Stimulated activated CD8-positive, alpha-beta memory T cell treated with anti-CD3 and anti-CD28 coated beads, Interleukin-12 subunit alpha, Interleukin-12 subunit beta, amount 100 ng/mL, for 24 hours (primary cell): ENCODE results near the gene ITPKB.

Experiments used
- DNase-seq: peaks from one replicate; pipeline ENCODE4 v3.0.0-alpha.2; 2020; ENCODE audit errors: extremely low read depth

Gene ITPKB

DNA sequence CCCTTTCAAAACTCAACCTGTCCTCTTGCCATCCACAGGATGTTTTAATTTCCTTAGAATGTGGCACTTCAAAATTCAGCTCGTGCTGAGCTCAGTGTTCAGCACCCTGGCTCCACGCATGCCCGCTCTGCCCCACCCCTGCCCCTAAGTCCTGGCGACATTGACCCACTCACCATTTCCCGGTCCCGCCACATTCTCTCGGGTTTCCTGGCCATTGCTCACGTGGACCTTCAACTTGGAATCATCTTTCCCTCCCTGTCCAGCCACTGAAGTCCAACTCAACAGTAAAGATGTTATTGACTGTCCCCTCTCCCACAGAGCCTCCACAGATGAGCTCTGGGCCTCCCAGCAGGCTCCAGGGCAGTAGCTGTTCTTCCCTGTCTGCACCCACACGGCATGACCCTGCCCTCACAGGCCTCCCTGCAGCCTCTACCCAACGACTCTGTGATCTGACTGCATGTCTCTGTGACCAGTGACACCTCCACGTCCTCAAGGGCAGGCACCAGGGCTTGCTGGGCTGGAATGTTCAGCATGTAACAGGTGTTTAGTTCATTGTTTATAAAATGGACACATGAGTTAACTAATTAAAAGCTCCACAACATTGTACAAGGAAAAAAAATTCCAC is 53.8 kb downstream of the ITPKB start:
- no peak for DNase-seq

DNA sequence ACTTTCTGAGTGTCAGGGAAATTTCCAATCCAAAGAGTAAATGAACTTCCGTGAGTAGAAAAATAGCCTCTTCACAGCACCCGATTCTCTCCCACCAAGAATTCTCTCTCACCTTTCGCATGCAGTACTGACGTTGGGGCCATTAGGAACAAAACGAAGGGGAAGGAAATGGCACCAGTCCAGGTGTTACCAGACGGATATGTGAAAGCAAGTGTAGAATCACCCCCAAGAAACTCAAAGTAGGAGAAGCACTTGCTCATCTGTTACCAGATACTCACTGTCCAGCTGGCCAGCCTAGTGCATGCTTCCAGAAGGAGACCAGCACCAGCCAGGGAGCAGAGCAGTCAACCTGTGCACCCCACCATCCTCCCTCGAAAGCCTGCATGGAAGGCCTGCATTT is 55.1 kb downstream of the ITPKB start:
- DNase-seq, result no peak

DNA sequence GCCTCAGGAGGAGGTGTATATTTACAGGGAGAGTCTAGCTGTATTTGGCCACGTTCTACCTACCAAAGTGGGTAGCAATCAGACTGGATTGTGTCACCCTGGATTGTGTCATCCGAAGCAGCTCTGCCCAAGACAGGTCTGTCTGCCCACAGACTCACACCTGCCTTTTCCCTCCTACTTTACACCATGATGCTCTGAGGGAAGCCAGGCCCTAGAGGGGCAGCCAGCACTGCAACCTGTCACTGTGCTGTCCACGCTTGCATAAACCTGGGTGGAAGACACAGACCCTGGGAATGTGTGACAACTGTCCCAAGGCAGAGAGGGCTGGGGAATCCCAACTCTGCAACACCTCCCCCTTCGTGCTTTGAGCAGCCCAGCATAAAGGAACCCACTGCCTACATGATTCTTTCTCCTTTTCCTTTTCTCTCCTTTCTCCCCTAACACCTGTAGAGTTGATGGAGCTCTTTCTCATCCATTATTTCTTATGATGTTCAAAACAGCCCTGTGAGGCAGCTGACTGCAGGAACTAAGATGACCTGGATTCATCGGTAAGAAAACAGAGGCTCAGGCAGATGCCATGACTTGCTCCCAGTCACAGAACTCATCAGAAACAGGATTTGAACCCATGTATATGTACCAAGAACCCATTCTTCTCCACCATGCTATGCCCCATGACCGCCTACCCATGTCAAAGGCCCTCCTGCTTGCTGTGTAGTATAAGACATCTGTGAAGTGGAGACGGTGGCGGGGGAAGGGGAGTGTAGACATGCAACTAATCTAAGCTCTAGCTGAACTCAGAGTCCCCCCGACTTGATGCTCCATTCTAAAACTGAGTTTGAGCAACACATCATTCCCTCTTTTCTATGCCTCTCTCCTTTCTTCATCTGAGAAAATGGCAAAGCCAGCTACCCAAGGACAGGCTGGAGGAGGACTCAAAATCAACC is 55.9 kb downstream of the ITPKB start:
- DNase-seq, result no peak

DNA sequence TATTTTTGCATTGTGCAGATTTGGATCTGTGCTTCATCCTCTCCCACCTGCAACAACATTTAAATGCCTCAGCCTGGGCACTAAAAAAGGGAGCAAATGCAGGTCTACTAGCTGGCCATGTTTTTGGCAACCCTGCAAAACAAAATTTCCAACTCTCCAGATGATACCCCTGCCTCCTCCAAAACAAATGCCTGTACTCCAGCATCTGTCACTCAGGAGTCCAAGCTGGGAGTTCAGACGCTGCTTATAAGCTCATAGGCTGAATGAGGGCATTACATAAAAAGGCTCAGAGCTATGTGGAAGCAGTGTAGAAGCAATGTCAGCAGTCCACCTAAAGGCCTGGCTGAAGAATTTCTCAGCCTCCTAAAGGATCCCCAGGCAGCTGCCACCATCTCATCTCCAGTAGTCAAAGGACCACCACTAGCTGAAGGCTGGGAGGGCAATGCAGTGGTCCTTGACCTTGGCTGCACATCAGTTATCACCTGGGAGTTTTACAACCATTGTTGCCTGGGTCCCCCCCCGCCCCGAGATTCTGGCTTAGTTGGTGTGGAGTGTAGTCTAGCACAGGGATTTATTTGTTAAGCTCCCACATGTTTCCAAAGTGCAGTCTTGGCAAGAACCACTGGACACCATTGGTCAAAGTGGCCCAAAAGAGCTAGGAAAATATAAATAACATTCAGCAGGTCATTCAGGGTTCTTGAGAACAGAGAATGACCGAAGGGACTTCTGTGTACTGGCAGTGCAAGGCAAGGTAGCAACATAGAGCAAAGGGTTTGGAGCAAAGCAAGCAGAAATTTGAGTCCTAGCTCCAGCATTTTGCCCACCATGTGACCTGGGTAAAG is 57.2 kb downstream of the ITPKB start:
- DNase-seq, result no peak

DNA sequence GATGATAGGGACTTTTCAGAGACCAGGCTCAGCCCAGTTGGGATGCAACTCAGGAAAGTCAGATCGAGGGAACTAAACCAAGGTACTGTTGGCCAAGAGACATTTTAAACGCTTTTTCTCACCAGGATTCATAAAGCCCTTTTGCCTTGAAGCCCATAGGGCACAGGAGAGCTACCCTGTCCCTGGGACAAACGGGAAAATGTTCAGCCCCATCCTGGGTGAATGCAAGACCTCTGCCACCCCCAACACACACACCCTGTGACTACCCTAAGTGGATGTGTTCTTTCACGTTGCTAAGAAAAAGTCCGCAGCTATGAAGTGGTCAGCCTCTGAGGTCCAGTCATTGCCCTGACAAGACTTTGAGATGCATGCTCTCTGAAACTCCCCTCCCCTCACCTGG is 58.4 kb downstream of the ITPKB start:
- DNase-seq, result no peak

DNA sequence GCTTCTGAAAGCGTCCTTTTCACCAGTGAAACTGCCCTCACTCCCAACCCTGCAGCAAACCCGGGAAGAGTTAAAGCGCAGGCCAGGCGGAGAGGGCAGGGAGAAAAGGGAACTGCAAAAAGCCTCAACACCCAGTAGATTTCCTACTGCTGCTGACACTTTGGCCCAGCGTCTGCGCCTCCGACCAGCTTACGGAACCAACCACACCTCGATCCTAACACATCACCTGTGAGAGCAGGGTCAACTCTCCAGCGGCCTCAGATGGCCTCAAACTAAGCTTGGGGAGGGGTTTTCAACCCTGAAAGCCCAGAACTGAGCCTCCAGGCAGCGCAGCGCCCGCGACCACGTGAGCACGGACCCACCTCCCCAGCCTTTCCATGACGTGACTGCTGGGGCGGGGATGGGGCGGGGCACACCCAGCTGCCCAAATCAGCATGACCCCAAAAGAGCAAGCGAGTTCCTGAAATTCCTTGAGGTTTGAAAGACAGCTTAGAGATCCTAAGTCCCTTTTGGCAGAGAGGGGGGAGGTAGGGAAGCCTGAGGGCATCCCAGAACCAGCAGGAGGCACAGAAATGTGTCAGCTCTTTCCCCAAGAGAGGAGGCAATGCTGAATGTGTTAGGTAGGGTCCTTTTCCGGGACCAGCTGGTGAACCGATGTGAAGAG is 59.1 kb downstream of the ITPKB start:
- no peak for DNase-seq

DNA sequence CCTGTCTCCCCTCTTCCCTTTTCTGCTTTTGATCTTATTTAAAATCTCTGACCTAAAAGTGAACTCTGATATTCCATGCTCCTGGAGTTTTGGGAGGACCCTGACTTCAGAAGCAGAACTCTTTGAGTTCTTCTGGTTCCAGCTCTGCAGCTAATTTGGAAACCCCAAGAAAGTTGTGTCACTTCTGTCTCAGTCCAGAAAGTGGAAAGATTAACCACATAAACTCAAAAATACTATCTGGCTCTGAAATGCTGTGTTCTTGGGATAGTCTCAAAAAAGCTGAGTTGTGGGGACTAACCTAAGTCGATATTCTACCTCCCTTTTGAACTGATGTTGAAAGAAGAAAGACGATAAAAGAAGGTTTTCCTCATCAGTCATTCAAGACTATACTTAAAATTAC is 59.8 kb downstream of the ITPKB start:
- no peak for DNase-seq

DNA sequence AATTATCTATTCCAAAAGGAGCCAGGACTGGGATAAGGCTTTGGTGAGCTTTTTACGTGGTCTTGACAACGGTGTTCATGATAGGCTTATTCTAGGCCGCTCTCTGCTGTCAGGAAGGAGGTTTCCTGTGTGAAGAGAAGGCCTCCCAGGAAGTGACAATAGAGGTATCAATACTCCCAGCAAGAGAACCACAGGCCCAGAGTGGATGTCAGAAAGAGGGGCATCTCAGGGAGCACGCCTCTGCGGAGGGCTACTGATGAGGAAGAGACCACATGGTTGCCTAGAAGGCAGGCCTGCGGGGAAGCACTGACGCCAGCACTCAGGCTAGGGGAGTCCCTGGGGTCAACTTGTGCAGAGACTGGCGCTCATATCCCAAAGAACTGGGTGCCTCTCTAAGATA is 60.4 kb downstream of the ITPKB start:
- DNase-seq, result no peak

DNA sequence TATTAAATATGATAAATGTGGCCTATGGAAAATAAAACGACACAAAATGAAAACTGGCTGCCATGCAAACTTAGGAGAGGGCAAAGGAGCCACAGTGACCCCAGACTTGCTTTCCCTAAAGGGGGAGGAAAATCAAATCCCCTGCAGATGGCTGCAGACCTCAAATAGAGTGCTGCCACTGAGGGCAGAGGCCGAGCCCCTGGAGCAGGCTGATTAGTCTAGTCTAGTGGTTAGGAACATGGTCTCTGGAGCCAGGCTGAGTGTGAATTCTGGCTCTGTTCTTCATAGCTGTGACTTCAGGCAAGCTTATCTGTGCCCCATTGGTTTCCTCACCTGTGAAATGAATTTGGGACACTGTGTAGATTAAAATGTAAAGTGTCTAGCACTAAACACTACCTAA is 60.8 kb downstream of the ITPKB start:
- DNase-seq, result no peak

DNA sequence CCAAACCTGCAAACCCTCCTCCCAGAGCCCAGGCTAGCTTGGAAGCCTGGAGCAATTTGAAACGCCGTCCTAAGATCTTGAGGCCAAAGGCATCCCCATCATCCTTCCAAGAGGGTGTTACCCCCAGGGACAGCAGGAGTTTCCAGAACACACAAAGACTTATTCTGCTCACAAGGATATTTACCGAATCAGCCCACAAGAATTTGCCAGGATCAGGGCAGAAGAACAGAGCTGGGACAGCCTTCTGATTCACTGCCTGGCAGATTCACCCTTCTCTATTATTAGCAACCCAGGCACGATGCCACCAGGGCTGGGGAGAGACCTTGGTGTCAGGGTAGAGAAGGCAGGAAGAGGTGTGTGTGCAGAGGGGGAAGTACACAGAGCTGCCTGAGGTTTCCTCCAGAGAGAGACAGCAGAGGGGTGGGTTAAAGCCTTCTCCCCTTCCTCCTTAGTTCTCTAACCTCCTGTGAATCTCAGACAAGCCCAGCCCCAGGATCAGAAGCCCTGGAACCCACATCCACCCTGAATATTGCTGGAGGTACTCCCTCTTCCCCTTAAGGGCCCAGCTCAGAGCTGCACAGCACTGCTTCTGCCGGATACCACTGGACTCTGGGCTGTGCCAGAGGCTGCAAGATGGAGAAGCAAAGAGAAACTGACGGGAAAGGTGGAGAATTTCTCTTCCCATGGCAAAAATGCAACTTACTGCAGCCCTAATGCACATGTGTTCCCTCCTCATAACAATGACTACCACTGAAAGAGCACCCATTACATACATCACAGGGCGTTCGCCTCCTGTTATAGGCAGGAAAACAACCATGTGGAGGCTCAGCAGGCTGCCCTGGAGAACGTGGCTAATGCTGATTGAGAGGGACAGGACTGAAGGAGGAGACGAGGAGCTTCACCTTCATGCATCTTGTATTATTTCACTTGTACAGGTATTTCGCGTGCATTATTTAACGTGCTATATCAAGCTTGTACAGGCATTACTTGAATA is 61.8 kb downstream of the ITPKB start:
- DNase-seq, result no peak

DNA sequence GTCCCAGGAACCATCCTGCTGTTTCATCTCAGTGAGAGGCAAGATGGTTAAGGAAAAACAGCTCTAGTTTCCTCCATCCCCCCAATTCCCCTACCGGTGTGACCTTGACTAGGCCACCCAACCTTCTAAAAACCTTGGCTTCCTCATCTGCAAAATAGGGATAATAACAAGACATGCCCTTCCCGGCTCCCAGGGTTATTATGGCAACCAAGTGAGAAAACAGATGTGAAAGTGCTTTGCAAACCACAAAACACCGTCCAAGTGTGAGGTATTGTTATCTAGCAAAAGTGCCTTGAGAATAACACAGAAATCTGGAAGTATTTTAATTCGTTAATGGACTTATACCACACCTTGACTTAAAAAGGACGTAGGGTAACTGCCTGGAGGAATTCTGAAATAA is 62.7 kb downstream of the ITPKB start:
- DNase-seq, result no peak

DNA sequence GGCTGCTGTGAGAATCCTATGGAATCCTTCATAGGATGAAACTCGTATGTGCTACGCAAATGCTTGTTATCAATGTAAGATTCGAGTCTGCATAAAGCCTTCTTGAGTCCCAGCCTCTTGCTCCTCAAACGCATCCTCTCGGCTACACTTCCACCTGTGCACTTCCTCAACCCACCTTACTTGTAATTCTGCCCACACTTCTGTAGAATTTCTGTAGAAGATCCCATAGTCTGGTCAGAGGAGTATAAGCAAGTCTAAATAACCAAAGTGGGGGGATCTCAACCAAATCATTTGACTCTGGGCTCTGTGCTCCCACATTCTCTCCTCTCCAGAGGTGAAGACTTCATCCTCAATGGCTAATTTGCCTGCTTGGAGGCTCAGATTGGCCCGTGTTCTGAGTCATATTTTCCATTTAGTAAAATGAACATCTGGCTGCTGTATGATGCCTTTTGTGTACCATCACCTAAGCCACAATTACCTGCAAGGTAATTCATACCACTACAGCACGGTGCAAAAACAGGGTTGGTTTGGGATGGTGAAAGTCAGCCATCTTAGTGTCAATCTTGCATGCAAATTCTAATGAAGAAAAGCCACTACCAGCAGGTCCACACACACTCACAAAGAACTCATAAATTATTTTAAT is 63.2 kb downstream of the ITPKB start:
- DNase-seq, result no peak

DNA sequence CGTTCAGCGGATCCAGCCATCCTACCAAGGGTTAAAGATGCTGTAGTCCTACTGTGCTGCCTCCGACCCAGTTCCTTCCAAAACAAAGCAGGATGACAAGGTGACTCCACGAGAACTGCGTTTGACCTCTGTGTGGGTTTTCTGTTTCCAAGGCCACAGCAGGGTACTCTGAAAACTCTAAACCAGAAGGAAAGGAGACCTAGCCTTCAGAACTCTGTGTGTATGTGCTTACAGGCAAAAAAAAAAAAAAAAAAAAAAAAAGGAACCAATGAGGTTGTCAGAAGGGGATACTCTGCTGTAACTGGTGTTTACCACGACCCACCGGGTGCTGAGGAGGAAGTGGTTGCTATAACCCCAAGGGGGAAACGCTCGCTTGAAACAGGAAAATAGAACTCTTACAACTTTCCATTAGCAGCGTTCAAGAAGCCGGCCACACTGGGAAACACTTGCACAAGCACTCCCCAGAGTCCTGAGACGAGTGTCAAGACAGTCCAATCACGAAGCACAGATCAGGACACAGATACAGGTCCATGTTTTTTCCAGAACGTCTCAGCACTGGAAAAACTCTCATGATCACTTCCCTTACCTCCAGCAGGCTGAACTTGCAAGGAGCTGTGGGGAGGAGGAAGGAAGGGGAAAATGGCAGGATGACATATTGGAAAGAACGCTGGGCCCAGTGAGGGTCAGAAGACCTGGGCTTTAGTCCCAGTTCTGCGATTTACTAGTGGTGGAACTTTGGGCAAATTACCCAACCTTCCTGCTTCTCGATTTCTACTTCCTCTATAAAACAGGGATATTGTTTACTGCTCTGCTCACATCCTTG is 64.0 kb downstream of the ITPKB start:
- DNase-seq, result no peak

DNA sequence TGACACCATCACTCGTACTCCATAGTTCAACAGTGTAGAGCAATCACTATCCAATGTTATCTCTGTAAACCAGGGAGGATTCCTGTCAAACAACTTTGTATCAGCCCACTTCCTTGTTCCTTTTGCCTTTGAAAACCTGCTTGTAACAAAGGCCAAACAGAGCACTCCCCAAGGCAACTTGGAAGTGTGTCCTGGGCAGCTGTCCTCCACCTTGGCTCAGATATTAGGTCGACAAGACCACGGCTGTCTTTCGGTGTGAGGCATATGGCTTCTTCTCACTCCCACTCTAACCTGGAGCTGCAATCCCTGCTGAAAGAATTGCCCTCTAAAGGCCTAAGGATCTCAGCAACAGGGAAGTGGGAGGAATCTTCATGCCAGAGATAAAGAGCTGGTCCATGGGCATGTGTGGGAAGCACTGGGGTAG is 66.7 kb downstream of the ITPKB start:
- DNase-seq, result no peak

DNA sequence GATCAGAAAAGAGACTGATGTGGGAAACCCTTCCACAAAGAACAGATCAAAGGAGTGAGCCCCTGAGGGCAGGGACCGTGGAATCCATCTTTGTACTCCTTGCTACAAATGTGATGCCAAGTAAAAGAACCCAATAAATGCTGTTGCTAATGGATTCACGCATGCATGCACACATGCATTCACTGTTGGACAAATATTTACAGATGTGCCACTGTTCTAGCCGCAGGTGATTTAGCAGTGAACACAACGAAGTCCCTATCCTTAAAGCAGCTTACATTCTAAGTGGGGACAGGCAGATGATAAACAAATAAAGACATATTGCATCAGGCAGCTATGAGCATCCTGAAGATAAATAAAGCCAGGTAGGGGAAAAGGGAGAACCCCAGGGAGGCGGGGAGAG is 67.8 kb downstream of the ITPKB start:
- no peak for DNase-seq

DNA sequence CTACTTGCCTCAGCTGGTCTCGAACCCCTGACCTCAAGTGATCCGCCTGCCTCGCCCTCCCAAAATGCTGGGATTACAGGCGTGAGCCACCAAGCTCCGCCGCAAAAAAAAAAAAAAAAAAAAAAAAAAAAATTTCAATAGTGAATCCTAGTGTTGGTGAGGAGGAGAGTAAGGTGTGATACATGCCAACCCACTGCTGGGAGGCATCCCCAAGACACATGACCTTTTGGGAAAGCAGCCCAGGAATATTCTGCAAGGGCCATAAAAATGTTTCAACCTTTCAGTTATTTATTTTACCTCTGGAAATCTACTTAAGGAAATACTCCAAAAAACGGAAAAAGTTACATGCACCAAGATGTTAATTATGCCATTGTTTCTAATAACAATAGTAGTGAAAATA is 69.0 kb downstream of the ITPKB start:
- no peak for DNase-seq

DNA sequence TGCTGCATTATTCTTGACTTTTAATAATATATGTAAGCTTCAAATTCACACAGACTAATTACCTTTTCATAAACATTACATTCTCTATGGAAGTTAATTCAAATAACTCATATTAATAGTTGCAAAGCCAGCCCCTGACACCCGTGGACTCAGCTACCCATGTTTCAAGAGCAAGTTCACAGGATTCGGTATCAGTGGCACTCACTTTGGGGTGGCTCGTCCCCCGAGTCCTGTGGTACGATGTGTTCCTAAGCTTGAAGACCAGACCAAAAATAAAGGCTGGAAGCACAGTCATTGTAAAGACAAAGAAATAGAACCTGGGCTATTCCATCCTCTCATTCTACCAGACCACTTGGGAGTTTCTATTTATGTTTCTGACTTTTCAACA is 70.9 kb downstream of the ITPKB start:
- no peak for DNase-seq

DNA sequence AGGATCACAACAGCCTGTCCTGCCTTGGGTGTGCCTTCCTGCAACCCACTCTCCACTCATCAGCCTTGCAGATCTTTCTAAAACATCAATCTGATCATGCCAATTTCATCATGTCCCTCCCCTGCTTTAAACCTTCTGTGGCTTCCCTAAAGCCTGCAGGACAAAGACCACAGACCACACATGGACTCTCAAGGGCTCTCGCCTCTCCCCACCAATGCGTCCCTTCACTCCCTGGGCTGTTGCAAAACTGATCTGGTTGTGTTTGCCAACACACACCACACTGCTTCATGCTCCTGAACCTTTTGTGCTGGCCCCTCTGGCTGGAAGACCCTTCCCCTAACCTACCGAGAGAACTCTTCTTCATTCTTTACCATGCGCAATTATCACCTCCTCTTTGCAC is 72.4 kb downstream of the ITPKB start:
- no peak for DNase-seq

DNA sequence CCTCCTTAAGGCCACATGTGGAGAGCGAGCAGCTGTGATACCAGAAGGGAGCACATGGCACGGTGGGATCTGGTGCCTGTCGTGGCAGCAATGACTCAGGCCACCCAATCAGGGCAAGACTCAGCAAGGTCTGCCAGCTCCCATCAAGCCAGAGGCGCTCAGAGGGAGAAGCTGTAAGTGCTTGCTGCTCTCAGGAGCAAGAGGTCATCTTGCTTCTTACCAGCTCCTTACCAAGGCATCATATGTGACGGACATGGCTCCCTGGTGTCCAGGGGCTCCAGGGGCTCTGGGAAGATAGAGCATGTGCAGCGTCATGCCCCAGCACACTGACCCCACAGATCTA is 72.9 kb downstream of the ITPKB start:
- no peak for DNase-seq
